Hepatocyte (in vitro differentiated cells): ENCODE data around the gene KDM3A.

ENCODE experiments used
- CTCF ChIP-seq: fragments of 200-600 bp; sonication (generic); IDR thresholded peaks from 2 replicates; pipeline ENCODE4 v1.5.1; 2016; ENCODE audit warnings: antibody characterized with exemption, mild to moderate bottlenecking; ENCODE audit not compliant: poor library complexity
- EZH2 ChIP-seq: fragments of 200-600 bp; sonication (generic); IDR thresholded peaks from 2 replicates; pipeline ENCODE4 v1.6.1; 2016; ENCODE audit warnings: antibody characterized with exemption, mild to moderate bottlenecking, borderline replicate concordance
- EZH2phosphoT487 ChIP-seq: fragments of 200-600 bp; sonication (generic); IDR thresholded peaks from one replicate; pipeline ENCODE4 v1.6.1; 2018; ENCODE audit warnings: antibody characterized with exemption, mild to moderate bottlenecking, low read depth, moderate library complexity; ENCODE audit not compliant: unreplicated experiment, severe bottlenecking

- TF ChIP-seq CTCF, result no peak
- TF ChIP-seq EZH2phosphoT487, result no peak
- no peak for TF ChIP-seq EZH2
Measured at GRCh38 chr2:86410581-86410980, 30.6 kb upstream of the KDM3A start.
